GM18505 (cell line): ENCODE results near the gene ZRANB3.
"Not testable (repeated sequence)": the region's sequence is repeated elsewhere in the genome, so short reads cannot be mapped to it uniquely, and the experiment has no call there.

Experiments used
- ATAC-seq: cut with Tn5 transposase; IDR thresholded peaks from one replicate; pipeline ENCODE4 v1.9.1; 2021; ENCODE audit not compliant: unreplicated experiment
- POLR2A ChIP-seq: IDR thresholded peaks from 4 replicates; pipeline ENCODE4 v1.6.1; 2011; ENCODE audit warnings: borderline replicate concordance; ENCODE audit not compliant: insufficient read depth, insufficient read length; ENCODE audit errors: extremely low read depth

Gene ZRANB3

GRCh38 chr2:135456431-135456830 lies 74.6 kb downstream of the ZRANB3 start:
- no peak for TF ChIP-seq POLR2A
- ATAC-seq, result no peak

GRCh38 chr2:135454608-135455007 lies 76.4 kb downstream of the ZRANB3 start:
- ATAC-seq, result no peak
- no peak for TF ChIP-seq POLR2A

GRCh38 chr2:135453027-135453426 lies 78.0 kb downstream of the ZRANB3 start:
- not testable (repeated sequence) for ATAC-seq

GRCh38 chr2:135451966-135452365 lies 79.1 kb downstream of the ZRANB3 start:
- TF ChIP-seq POLR2A, result no peak
- ATAC-seq, result no peak

- ATAC-seq, result not testable (repeated sequence)
Measured at GRCh38 chr2:135443013-135443412, 88.0 kb downstream of the ZRANB3 start.

- ATAC-seq, result not testable (repeated sequence)
Measured at GRCh38 chr2:135435155-135435554, 95.9 kb downstream of the ZRANB3 start.

- no peak for TF ChIP-seq POLR2A
- ATAC-seq, result no peak
Measured at GRCh38 chr2:135424849-135425248, 106.2 kb downstream of the ZRANB3 start.

- TF ChIP-seq POLR2A, result no peak
- no peak for ATAC-seq
Measured at GRCh38 chr2:135422898-135423297, 108.1 kb downstream of the ZRANB3 start.

GRCh38 chr2:135411646-135412045 lies 119.4 kb downstream of the ZRANB3 start:
- TF ChIP-seq POLR2A, result no peak
- ATAC-seq, result no peak

GRCh38 chr2:135409436-135409835 lies 121.6 kb downstream of the ZRANB3 start:
- no peak for TF ChIP-seq POLR2A
- ATAC-seq, result no peak

GRCh38 chr2:135396259-135396658 lies 134.8 kb downstream of the ZRANB3 start:
- not testable (repeated sequence) for ATAC-seq

- no peak for TF ChIP-seq POLR2A
- no peak for ATAC-seq
Measured at GRCh38 chr2:135386993-135387392, 144.0 kb downstream of the ZRANB3 start.

GRCh38 chr2:135378591-135378990 lies 152.4 kb downstream of the ZRANB3 start:
- TF ChIP-seq POLR2A, result no peak

GRCh38 chr2:135373702-135374101 lies 157.3 kb downstream of the ZRANB3 start:
- no peak for TF ChIP-seq POLR2A
- no peak for ATAC-seq

More at GRCh38 chr2:135378591-135378990, 152.4 kb downstream of the ZRANB3 start:
- no peak for ATAC-seq

GRCh38 chr2:135349941-135350340 lies 181.1 kb downstream of the ZRANB3 start:
- no peak for ATAC-seq
- no peak for TF ChIP-seq POLR2A

- ATAC-seq, result not testable (repeated sequence)
Measured at GRCh38 chr2:135348096-135348704, 182.8 kb downstream of the ZRANB3 start.
